Type B pancreatic cell (in vitro differentiated cells): ENCODE data around the gene TCP10L. TPM values are rescaled to one million over a fixed set of nuclear protein-coding genes. Genes with fewer than 3 reads are reported as not detected.
"Not testable (repeated sequence)": the region's sequence is repeated elsewhere in the genome, so short reads cannot be mapped to it uniquely, and the experiment has no call there.

Experiments used
- DNase-seq: peaks from one replicate; pipeline ENCODE4 v3.0.0; 2021; ENCODE audit warnings: mixed read lengths; ENCODE audit not compliant: unreplicated experiment; ENCODE audit errors: extremely low spot score
- H3K27ac Mint-ChIP-seq: 2 replicates; pipeline ENCODE4 v1.8.0; 2021; ENCODE audit warnings: mild to moderate bottlenecking, mixed read lengths
- H3K27me3 Mint-ChIP-seq: 2 replicates; pipeline ENCODE4 v1.8.0; 2021; ENCODE audit warnings: mixed read lengths
- H3K36me3 Mint-ChIP-seq: 2 replicates; pipeline ENCODE4 v1.8.0; 2021; ENCODE audit warnings: mixed read lengths
- H3K4me1 Mint-ChIP-seq: one replicate; pipeline ENCODE4 v1.8.0; 2021; ENCODE audit warnings: mixed read lengths; ENCODE audit not compliant: unreplicated experiment
- H3K4me3 Mint-ChIP-seq: 2 replicates; pipeline ENCODE4 v1.8.0; 2021; ENCODE audit warnings: mild to moderate bottlenecking, mixed read lengths
- H3K9me3 Mint-ChIP-seq: 2 replicates; pipeline ENCODE4 v1.8.0; 2021; ENCODE audit warnings: mixed read lengths
- CTCF ChIP-seq: fragments of 200-600 bp; sonication (generic); conservative IDR thresholded peaks from 2 replicates; pipeline ENCODE4 v1.5.0; 2021; ENCODE audit warnings: antibody characterized with exemption, mild to moderate bottlenecking
- total RNA-seq: library from RNA; stranded (reverse); gene quantifications from 2 replicates; pipeline ENCODE4 v1.2.1, GENCODE V29; 2021; ENCODE audit warnings: low replicate concordance

The TCP10L gene
- total RNA-seq, 1 donor from 2014 or later, result 1.2 TPM

- H3K27me3 Mint-ChIP-seq, result no peaks in the 10 kb centered on the region
- H3K36me3 Mint-ChIP-seq, result no peaks in the 10 kb centered on the region
- no peak for DNase-seq
- no peaks in the 10 kb centered on the region for H3K4me1 Mint-ChIP-seq
- no peak overlapping the region for H3K4me3 Mint-ChIP-seq
- H3K27ac Mint-ChIP-seq, result no peak overlapping the region
- TF ChIP-seq CTCF, result no peak
- no peaks in the 10 kb centered on the region for H3K9me3 Mint-ChIP-seq
These were observed 52.3 kb downstream of the TCP10L start for GRCh38 chr21:32533053-32533452.

- Mint-ChIP-seq H3K4me1 (no peaks in the 10 kb centered on the region), H3K9me3 (peaks cover 3% of the 10 kb centered on the region), H3K27ac (no peak overlapping the region), H3K36me3 (no peaks in the 10 kb centered on the region), H3K27me3 (no peaks in the 10 kb centered on the region), H3K4me3 (no peak overlapping the region)
- no peak for TF ChIP-seq CTCF
- no peak for DNase-seq
These were observed 52.7 kb downstream of the TCP10L start for GRCh38 chr21:32532636-32533035.

DNA sequence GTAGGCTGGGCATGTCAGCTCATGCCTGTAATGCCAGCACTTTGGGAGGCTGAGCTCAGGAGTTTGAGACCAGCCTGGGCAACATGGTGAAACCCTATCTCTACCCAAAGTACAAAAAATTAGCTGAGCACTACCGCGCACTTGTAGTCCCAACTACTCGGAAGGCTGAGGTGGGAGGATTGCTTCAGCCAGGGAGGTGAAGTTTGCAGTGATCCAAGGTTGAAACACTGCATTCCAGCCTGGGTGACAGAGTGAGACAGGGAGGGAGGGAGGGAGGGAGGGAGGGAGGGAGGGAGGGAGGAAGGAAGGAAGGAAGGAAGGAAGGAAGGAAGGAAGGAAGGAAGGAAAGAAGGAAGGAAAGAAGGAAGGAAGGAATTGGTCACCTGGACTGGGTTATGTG is 53.8 kb downstream of the TCP10L start:
- DNase-seq, H3K4me1 Mint-ChIP-seq, H3K4me3 Mint-ChIP-seq, H3K27me3 Mint-ChIP-seq, H3K27ac Mint-ChIP-seq, H3K36me3 Mint-ChIP-seq, H3K9me3 Mint-ChIP-seq: not testable (repeated sequence)

- not testable (repeated sequence) for H3K4me3 Mint-ChIP-seq
These were observed 54.5 kb downstream of the TCP10L start for GRCh38 chr21:32530809-32531208.

GRCh38 chr21:32529679-32530078 is 55.6 kb downstream of the TCP10L start:
- H3K4me3 Mint-ChIP-seq, result no peak overlapping the region
- H3K36me3 Mint-ChIP-seq, result no peaks in the 10 kb centered on the region
- H3K27me3 Mint-ChIP-seq, result no peaks in the 10 kb centered on the region
- no peak for TF ChIP-seq CTCF
- DNase-seq, result no peak
- no peak overlapping the region for H3K27ac Mint-ChIP-seq
- no peaks in the 10 kb centered on the region for H3K4me1 Mint-ChIP-seq
- H3K9me3 Mint-ChIP-seq, result peaks cover 7% of the 10 kb centered on the region

More at GRCh38 chr21:32530809-32531208, 54.5 kb downstream of the TCP10L start:
- H3K36me3 Mint-ChIP-seq, H3K27me3 Mint-ChIP-seq, H3K4me1 Mint-ChIP-seq, DNase-seq, H3K9me3 Mint-ChIP-seq, H3K27ac Mint-ChIP-seq: not testable (repeated sequence)

DNA sequence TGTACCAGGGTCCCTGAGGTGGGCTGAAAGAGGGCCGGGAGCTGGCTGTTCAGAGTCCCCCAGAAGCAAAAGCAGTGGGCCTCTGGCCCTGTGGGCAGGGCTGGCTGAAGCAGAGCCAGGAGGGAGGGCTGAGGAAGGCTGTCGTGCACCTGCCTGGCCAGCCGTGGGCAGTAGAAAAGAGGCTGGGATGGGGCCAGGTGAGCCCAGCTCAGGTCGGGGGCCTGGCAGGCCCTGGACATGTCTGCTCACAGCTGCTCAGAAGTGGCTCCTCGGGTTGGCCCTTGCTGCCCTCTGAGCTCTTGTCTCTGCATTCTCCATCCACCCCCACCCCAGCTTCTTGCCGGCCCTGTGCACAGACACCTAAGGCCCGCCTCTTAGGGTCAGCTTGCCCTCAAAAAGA is 60.0 kb downstream of the TCP10L start:
- H3K27ac Mint-ChIP-seq, result no peak overlapping the region
- H3K4me3 Mint-ChIP-seq, result no peak overlapping the region
- no peaks in the 10 kb centered on the region for H3K27me3 Mint-ChIP-seq
- H3K9me3 Mint-ChIP-seq, result peaks cover 7% of the 10 kb centered on the region
- DNase-seq, result no peak
- TF ChIP-seq CTCF, result no peak
- no peaks in the 10 kb centered on the region for H3K36me3 Mint-ChIP-seq
- peaks cover 6% of the 10 kb centered on the region for H3K4me1 Mint-ChIP-seq
